ENCODE data around the gene TPSG1.

DNA sequence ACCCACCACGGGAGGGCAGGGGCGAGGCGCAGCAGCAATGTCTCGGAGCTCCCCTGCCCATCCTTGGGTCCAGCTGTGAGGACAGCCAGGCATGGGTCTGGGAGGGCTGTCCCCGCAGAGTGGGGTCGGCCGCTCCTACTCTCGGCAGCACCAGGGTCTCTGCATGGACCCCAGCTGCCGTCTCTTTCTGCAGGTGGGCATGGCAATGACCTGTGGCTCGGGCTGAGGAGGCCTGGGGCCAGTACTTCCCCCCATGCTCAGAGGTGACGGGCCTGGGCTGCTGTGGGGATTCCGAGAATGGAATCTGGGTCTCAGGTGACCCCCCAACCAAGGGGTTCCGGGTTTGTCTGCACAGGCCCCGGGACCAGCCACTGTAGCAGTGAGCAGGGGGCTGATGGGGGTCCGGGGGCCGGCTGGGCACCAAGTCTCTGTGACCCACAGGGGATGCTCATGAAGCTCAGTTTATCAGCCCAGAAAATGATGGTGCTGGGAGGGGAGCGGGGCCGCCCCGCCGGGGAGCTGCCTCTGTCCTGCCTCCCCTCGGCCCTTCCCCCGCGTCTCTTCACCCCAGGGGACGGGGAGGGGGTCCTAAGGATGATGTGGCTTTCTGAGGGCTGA, 48.7 kb downstream of the TPSG1 start:
- TF ChIP-seq POLR2A (IDR thresholded peaks at IDR 0.05; ENCODE audit: borderline replicate concordance, extremely low read depth, insufficient read depth, insufficient read length) = no peak
- no peak for TF ChIP-seq EZH2 (IDR thresholded peaks at IDR 0.05)
- no peak for TF ChIP-seq JUND (IDR thresholded peaks at IDR 0.05)
